ES-I3 (cell line): ENCODE data around the gene KIR3DL1.
"Not testable (repeated sequence)": the region's sequence is repeated elsewhere in the genome, so short reads cannot be mapped to it uniquely, and the experiment has no call there.

ENCODE experiments used
- H3K36me3 ChIP-seq: 2 replicates; pipeline ENCODE4 v1.6.1; 2013; ENCODE audit warnings: mild to moderate bottlenecking, low read length, control low read depth, moderate library complexity; ENCODE audit not compliant: insufficient read depth
- H3K4me1 ChIP-seq: 2 replicates; pipeline ENCODE4 v1.6.1; 2013; ENCODE audit warnings: mild to moderate bottlenecking, control low read depth, low read length; ENCODE audit not compliant: insufficient read depth
- H3K9ac ChIP-seq: 2 replicates; pipeline ENCODE4 v1.6.1; 2013; ENCODE audit warnings: low read depth, mild to moderate bottlenecking, low read length, moderate library complexity
- H3K9me3 ChIP-seq: 2 replicates; pipeline ENCODE4 v1.6.1; 2013; ENCODE audit warnings: mild to moderate bottlenecking, low read length, moderate library complexity; ENCODE audit not compliant: control insufficient read depth, insufficient read depth

KIR3DL1 gene

DNA sequence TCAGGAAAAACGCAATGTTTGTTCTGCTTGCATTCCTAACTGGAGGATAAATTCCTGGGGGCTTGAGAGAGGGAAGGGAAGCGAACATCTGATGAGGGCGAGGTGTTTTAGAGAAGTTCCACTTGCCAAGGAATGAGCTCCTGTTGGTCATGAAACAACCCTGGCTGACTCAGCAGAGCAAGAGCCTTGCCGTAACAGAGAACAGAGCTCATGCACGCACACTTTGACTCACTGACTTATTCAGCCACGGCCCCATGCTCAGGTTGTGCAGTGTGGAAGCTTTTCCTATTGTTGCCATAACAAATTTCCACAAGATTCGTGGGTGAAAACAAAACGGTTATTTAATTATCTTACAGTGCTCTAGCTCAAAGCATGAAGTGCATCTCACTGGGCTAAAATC lies 26.9 kb downstream of the KIR3DL1 start:
- H3K9ac ChIP-seq, H3K4me1 ChIP-seq, H3K9me3 ChIP-seq, H3K36me3 ChIP-seq: not testable (repeated sequence)

DNA sequence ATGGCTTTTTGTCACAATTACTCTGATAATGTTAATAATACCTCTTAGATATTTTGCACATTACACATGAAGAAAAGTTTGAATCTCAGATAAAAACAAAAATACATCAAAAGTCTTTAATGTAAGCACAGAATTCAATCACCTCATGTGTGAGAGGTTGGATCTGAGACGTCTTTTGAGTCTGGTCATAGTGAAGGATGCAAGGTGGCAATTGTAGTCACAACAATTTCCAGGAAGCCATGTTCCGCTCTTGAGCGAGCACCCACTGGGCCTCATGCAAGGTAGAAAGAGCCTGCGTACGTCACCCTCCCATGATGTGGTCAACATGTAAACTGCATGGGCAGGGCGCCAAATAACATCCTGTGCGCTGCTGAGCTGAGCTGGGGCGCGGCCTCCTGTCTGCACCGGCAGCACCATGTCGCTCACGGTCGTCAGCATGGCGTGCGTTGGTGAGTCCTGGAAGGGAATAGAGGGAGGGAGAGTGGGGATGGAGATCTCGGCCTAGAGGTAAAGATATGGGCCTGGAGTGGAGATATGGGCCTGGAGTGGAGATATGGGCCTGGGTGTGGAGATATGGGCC lies 33.9 kb downstream of the KIR3DL1 start, which contains the start of gene KIR3DL2:
KIR3DL2 (plus strand) TSS at position 383 of the 580 bp plus-strand sequence; CDS start at position 416, 33 bp downstream.
- H3K4me1 ChIP-seq, H3K9me3 ChIP-seq, H3K9ac ChIP-seq, H3K36me3 ChIP-seq: not testable (repeated sequence)

DNA sequence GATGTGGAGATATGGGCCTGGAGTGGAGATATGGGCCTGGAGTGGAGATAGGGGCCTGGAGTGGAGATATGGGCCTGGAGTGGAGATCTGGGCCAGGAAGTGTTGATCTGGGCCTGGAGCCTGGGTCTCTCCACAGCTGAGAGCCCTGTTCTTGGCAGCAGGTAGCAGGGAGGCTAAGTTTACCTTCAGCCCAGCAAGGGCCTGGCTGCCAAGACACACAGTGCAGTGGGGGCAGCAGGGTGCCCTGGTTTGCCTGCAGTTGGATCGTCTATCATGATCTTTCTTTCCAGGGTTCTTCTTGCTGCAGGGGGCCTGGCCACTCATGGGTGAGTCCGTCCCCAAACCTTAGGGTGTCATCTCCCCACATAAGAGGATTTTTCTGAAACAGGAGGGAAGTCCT lies 34.7 kb downstream of the KIR3DL1 start:
- Histone ChIP-seq H3K9ac (no peak overlapping the region), H3K36me3 (no peaks in the 10 kb centered on the region), H3K4me1 (no peaks in the 10 kb centered on the region), H3K9me3 (no peaks in the 10 kb centered on the region)

DNA sequence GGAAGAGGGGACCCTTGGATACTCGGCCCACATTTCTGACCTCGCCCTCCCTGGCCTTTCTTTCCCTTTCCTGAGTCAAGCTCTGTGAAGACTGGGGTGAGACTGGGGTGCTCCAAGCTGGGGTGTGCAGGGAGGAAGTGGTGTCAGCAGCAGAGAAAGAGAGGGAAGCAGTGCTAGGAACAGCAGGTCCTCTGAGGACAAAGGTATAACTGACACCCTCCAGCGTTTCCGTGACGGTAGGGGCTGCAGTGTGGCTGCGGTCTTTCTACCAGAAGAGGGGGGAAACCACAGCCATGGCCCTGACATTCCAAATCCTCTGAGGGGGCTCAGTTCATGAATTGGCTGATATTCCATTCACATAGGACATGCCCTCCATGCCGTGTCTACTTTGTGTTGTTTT lies 35.1 kb downstream of the KIR3DL1 start:
- Histone ChIP-seq H3K36me3 (no peaks in the 10 kb centered on the region), H3K9ac (no peak overlapping the region), H3K9me3 (no peaks in the 10 kb centered on the region), H3K4me1 (no peaks in the 10 kb centered on the region)

DNA sequence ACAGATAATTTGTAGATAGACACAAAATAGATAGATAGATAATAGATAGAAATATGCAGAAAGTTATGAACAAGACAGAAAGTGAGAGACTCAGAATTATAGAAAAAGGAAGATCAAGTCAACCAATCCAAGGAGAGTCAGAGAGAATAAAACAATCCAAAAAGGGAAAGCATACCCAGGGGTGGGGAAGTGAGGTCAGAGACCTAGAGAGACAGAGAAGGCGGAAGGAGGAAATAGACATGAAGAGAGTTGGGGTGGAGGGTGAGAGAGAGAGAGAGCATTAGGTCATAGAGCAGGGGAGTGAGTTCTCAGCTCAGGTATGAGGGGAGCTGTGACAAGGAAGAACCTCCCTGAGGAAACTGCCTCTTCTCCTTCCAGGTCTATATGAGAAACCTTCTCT lies 39.0 kb downstream of the KIR3DL1 start:
- H3K4me1 ChIP-seq, H3K9ac ChIP-seq, H3K9me3 ChIP-seq, H3K36me3 ChIP-seq: not testable (repeated sequence)

DNA sequence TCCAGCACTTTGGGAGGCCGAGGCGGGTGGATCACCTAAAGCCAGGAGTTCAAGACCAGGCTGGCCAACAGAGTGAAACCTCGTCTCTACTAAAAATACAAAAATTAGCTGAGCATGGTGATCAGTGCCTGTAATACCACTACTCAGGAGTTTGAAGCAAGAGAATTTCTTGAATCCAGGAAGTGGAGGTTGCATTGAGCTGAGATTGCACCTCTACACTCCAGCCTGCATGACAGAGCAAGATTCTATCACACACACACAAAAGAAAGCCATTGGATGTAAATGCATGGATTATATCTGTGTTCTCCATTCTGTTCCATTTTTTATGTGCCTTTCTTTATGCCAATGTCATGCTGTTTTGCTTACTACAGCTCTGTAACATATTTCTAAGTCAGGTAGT lies 42.2 kb downstream of the KIR3DL1 start:
- H3K9me3 ChIP-seq, H3K9ac ChIP-seq, H3K4me1 ChIP-seq, H3K36me3 ChIP-seq: not testable (repeated sequence)

- not testable (repeated sequence) for H3K36me3 ChIP-seq, H3K4me1 ChIP-seq, H3K9ac ChIP-seq, H3K9me3 ChIP-seq
These were observed 43.2 kb downstream of the KIR3DL1 start for GRCh38 chr19:54859421-54859820.

DNA sequence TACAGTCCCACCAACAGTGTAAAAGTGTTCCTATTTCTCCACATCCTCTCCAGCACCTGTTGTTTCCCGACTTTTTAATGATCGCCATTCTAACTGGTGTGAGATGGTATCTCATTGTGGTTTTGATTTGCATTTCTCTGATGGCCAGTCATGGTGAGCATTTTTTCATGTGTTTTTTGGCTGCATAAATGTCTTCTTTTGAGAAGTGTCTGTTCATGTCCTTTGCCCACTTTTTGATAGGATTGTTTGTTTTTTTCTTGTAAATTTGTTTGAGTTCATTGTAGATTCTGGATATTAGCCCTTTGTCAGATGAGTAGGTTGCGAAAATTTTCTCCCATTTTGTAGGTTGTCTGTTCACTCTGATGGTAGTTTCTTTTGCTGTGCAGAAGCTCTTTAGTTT lies 47.2 kb downstream of the KIR3DL1 start:
- H3K4me1 ChIP-seq, H3K36me3 ChIP-seq, H3K9me3 ChIP-seq, H3K9ac ChIP-seq: not testable (repeated sequence)

DNA sequence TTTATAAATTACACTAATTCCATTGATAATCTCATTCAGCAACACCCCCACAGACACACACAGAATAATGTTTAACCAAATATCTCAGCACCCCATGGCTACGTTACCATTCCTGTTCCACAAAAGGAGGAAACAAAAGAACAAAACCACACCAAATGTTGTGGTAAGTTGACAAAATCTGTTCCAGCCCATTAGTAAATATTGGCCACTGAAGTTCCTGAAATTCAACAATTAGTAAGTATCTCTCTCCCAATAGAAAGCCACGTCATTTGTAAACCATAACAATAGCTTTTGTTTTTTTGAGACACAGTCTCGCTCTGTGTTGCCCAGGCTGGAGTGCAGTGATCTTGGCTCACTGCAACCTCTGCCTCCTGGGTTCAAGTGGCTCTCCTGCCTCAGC lies 55.4 kb downstream of the KIR3DL1 start:
- Histone ChIP-seq H3K9me3 (no peaks in the 10 kb centered on the region; the same call in 1 of the 2 replicates), H3K4me1 (peaks cover 3% of the 10 kb centered on the region; the same call in 1 of the 2 replicates), H3K9ac (no peak overlapping the region), H3K36me3 (no peaks in the 10 kb centered on the region)

DNA sequence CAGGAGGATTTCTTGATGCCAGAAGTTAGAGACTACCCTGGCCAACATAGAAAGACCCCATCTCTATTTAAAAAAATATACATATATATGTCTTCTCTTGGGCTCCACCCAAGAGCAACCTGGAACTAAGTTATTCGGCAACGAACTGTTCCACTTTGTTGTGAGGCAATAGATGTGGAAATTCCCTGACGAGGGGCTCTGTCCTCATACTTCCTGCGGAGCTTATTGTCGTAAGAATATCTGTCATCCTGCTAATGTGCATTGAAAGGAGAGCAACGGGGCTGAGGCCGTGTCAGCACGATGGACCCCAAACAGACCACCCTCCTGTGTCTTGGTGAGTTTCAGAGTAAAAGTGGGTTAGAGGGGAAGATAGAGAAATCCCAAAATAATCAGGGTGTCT lies 57.7 kb downstream of the KIR3DL1 start, which contains the start of gene FCAR:
FCAR (plus strand) TSS at position 246 of the 400 bp plus-strand sequence; CDS start at position 301, 55 bp downstream.
- Histone ChIP-seq H3K4me1 (peaks cover 3% of the 10 kb centered on the region; the same call in 1 of the 2 replicates), H3K9ac (no peak within 1 kb of the TSS)

GRCh38 chr19:54875506-54875905 lies 59.2 kb downstream of the KIR3DL1 start:
- peaks cover 3% of the 10 kb centered on the region; the same call in 1 of the 2 replicates for H3K4me1 ChIP-seq
- no peaks in the 10 kb centered on the region for H3K36me3 ChIP-seq
- H3K9ac ChIP-seq = no peak overlapping the region
- H3K9me3 ChIP-seq = no peaks in the 10 kb centered on the region; the same call in 1 of the 2 replicates

More for the DNA sequence above, 57.7 kb downstream of the KIR3DL1 start, which contains the start of gene FCAR:
- Histone ChIP-seq H3K36me3 (no peaks in the 10 kb centered on the region), H3K9me3 (no peaks in the 10 kb centered on the region; the same call in 1 of the 2 replicates)

DNA sequence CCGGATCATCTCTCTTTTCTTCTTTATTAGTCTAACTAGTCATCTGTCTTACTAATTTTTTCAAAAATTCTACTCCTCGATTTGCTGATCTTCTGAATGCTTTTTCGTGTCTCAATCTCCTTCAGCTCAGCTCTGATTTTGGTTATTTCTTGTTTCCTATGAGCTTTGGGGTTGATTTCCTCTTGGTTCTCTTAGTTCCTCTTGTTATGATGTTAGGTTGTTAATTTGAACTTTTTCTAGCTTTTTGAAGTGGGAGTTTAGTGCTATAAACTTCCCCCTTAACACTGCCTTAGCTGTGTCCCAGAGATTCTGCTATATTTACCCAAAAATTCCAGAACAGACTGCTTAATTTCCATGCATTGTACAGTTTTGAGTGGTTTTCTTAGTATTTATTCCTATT lies 61.2 kb downstream of the KIR3DL1 start:
- Histone ChIP-seq H3K4me1 (no peaks in the 10 kb centered on the region), H3K9ac (no peak overlapping the region), H3K36me3 (no peaks in the 10 kb centered on the region), H3K9me3 (no peaks in the 10 kb centered on the region; the same call in 1 of the 2 replicates)
